OCI-LY3 (cell line): ENCODE data around the gene LYSMD2.

Experiments used
- CTCF ChIP-seq: fragments of 200-600, 300-600 bp; sonication (generic); IDR thresholded peaks from 2 replicates; pipeline ENCODE4 v1.5.1; 2014; ENCODE audit warnings: antibody characterized with exemption, low read length, low read depth
- EZH2phosphoT487 ChIP-seq: fragments of 200-600 bp; shearing (Covaris generic); IDR thresholded peaks from 2 replicates; pipeline ENCODE4 v1.6.1; 2018; ENCODE audit warnings: antibody characterized with exemption, mixed run types, low read depth

- no peak for TF ChIP-seq CTCF
- TF ChIP-seq EZH2phosphoT487 = no peak
Measured at GRCh38 chr15:51696566-51696965, 40.9 kb downstream of the LYSMD2 start.
